GM21619 (cell line): Measurements from ENCODE around the gene FAM210A.

Source experiments
- ATAC-seq: cut with Tn5 transposase; IDR thresholded peaks from one replicate; pipeline ENCODE4 v1.9.1; 2021; ENCODE audit not compliant: unreplicated experiment

The FAM210A gene

GRCh38 chr18:13624563-13625237, 101.7 kb downstream of the FAM210A start:
- ATAC-seq = no peak

GRCh38 chr18:13623871-13624270, 102.5 kb downstream of the FAM210A start:
- ATAC-seq = no peak

GRCh38 chr18:13623348-13623747, 103.0 kb downstream of the FAM210A start:
- no peak for ATAC-seq

- ATAC-seq = no peak
Observed at GRCh38 chr18:13622751-13623150, 103.6 kb downstream of the FAM210A start.

GRCh38 chr18:13621886-13622619, 104.3 kb downstream of the FAM210A start:
- ATAC-seq = no peak

GRCh38 chr18:13621446-13621849, 104.9 kb downstream of the FAM210A start:
- no peak for ATAC-seq

GRCh38 chr18:13620818-13621445, 105.4 kb downstream of the FAM210A start:
- no peak for ATAC-seq

GRCh38 chr18:13620206-13620672, 106.1 kb downstream of the FAM210A start:
- ATAC-seq = no peak

DNA sequence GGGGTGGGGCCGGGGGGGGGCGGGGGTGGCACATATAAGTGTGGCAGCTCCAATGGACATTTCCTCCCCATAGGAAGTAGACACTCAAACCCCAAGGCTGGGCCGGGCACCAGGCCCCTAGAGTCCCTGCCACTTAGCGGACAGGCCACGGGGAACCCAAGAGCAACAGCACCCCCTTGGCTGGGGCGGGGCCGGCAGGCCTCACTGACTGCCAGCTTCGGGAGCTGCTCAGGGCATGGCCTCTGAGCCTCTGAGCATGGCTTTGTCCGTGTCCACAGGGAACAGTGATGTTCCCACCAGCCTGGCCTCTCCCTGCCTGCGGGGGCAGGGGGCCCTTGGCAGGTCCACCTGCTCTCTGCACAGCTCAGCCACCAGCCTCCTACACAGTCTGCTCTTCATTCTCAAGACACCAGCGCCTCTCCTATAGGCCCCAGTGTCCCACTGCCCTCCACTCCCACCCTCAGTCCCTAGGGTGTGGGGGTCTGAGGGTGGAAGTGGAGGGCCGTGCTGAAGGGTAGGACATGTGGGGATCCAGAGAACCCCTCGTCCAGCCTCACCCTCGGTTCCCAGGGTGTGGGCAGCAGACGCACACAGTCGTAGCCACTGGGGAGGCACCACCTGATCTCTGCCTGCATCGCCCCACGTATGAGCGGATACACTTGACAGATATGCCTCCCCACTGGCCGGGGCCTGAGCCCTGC, 106.7 kb downstream of the FAM210A start:
- no peak for ATAC-seq

DNA sequence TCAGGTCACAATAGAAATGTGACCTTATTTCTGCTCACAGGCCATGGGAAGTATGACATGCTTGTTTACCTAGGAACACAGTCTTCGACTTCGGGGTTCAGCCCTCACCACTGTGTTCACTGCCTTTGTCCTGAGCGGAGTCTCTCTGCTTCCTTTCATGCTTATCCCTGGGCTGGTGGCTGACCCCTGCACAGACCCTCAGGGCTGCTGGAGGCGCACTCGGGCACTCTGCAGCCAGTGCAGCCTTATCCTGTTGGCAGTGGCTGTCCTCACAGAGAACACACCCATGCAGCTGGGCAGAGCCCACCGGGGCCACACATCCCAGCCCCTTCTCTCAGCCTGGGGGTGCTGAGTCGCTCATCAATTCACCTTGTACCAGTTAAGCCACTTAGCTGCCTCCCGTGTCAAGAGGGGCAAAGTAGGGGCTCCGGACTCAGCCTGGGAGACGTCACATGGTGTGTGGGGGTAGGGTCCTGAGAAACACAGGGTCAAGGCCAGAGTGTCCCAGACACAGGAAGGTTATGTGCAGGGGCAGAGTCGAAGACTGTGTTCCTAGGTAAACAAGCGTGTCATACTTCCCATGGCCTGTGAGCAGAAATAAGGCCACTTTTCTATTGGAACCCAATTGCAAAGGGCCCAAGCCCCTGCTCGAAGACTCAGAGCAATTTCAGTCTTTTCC, 107.5 kb downstream of the FAM210A start:
- no peak for ATAC-seq

DNA sequence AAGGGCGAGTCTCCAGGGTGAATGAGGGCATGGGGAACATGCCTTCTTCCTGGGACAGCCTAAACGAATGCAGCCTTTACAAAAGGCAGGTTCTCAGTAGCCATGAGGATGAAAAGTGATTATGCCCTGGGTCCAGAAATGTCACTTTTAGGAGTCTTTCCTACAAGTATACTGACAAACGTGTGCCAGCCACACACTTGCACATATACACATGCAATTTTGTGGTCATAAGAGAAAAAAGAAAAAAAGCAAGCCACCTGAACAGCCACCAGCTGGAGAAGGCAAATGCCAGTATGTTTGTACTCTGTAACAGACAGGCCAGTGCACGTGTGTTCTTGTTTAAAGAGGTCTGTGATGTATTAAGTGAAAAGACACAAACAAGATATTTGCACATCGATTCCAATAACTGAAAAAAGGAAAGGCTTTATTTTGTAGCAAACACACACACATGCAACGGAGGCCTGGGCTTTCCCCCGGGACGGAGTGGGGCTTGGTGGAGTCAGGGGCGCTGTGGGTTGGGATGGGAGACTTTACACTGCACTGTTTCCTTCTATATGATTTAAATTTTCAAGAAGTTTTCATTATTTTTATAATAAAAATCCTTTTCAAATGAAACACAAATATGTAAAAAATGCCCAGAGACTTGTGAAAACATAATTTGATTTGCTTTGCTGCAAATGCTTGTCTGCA, 108.4 kb downstream of the FAM210A start:
- ATAC-seq = no peak

DNA sequence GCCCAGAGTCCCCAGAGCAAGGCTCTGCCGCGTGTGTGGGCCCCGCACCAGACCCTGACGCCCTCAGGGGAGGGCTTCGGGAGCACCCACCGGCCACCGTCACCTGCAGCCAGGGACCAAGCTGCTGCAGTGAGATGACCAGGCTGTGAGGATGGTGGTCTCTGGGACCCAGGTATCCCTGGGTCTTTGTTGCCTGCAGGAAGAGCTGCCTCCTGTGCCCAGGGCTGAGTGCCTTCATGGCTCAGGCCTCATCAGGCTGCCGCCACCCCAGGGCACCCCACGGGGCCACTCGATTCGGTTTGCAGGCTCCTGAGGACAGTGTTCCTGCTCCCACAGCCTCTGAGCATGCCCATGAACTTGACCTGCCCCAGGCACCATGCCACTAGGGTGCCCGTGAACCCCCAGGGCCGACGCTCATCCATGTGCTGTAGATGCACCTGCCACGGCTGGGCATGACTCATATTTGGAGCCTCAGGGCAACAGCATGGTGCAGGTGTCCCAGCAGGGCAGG, 109.8 kb downstream of the FAM210A start:
- no peak for ATAC-seq

- ATAC-seq = no peak
Observed at GRCh38 chr18:13616041-13616440, 110.3 kb downstream of the FAM210A start.

DNA sequence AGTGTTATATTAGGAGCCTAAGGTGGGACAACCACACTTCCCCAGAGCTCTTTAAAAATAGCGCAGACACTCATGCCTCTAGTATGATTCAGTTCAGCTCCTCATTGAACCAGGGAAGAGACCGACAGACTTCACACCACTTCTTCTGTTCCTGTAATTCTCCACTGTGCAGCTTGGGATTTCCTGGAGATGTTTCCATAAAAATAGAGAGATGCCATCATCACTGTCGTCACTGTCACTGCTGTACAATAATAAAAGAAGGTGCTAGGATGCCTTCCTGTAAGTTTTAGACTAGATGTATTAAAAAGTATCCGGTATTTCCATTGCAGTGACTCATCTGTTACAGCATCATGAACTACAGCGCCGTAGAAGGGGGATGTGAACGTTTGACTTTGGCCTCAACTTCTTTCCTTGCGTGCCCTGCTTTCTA, 110.9 kb downstream of the FAM210A start:
- ATAC-seq = no peak

GRCh38 chr18:13614641-13615288, 111.6 kb downstream of the FAM210A start:
- ATAC-seq = no peak

- no peak for ATAC-seq
Observed at GRCh38 chr18:13613591-13614501, 112.5 kb downstream of the FAM210A start.
